Measurements from ENCODE around the gene CCDC73. TPM values are rescaled to one million over a fixed set of nuclear protein-coding genes. Genes with fewer than 3 reads are reported as not detected.

Gene CCDC73
- total RNA-seq, 1 experiment from 2014 or later, result 0.04 TPM

- Histone ChIP-seq H3K14ac (ENCODE audit: insufficient read depth, low read length) (no peak overlapping the region), H3K56ac (ENCODE audit: insufficient read length, low read depth, low read length) (no peak overlapping the region), H3K79me1 (ENCODE audit: insufficient read depth, low read depth, low read length, poor library complexity, severe bottlenecking) (no peaks in the 10 kb centered on the region), H3K79me2 (ENCODE audit: insufficient read depth, low read length) (no peaks in the 10 kb centered on the region), H3K4me1 (ENCODE audit: insufficient read depth, low read length) (no peaks in the 10 kb centered on the region), H4K20me1 (ENCODE audit: control insufficient read depth, insufficient read depth, insufficient read length) (no peaks in the 10 kb centered on the region), H2BK20ac (ENCODE audit: low read depth, low read length, poor library complexity, severe bottlenecking) (no peak overlapping the region), H2BK120ac (ENCODE audit: low read depth, low read length, poor library complexity, severe bottlenecking) (no peak overlapping the region), H3K18ac (ENCODE audit: insufficient read length, low read depth, low read length) (no peak overlapping the region), H3K27me3 (ENCODE audit: insufficient read depth, low read length) (no peaks in the 10 kb centered on the region), H4K8ac (replicated peaks; ENCODE audit: insufficient read length, low read depth, low read length) (no peak overlapping the region), H3K9ac (ENCODE audit: extremely low read depth, insufficient read length, low read length) (no peak overlapping the region), H2BK5ac (ENCODE audit: insufficient read length, low read length) (no peak overlapping the region), H3K4me2 (ENCODE audit: insufficient read depth, insufficient read length, low read length) (no peak overlapping the region), H2AK5ac (ENCODE audit: insufficient read length, low read length) (no peak overlapping the region), H4K91ac (ENCODE audit: insufficient read length, low read depth, low read length) (no peak overlapping the region), H2AFZ (ENCODE audit: low read length) (no peak overlapping the region), H4K5ac (ENCODE audit: insufficient read length, low read depth, low read length) (no peak overlapping the region), H2BK12ac (ENCODE audit: insufficient read length, low read depth, low read length) (no peak overlapping the region), H3K23ac (ENCODE audit: insufficient read length, low read depth, low read length) (no peak overlapping the region), H3K4ac (ENCODE audit: low read depth, low read length) (no peak overlapping the region), H2BK15ac (ENCODE audit: low read depth, low read length) (no peak overlapping the region), H3T11ph (ENCODE audit: low read length) (no peak overlapping the region), H3K23me2 (ENCODE audit: insufficient read length, low read depth, low read length, poor library complexity, severe bottlenecking) (no peaks in the 10 kb centered on the region), H3K9me3 (ENCODE audit: control insufficient read depth, low read depth, low read length) (no peaks in the 10 kb centered on the region), H3K27ac (ENCODE audit: insufficient read length, low read depth, low read length) (no peak overlapping the region)
- Mint-ChIP-seq H3K27me3 (ENCODE audit: low read depth) (no peaks in the 10 kb centered on the region), H3K4me3 (no peak overlapping the region), H3K36me3 (ENCODE audit: insufficient read depth in 1 of 3, low read depth in 3 of 3) (no peaks in the 10 kb centered on the region), H3K9me3 (no peaks in the 10 kb centered on the region), H3K4me1 (peaks cover 0 to 13% of the 10 kb centered on the region in 2 experiments; a peak in 2 of 4 replicates), H3K27ac (peak overlapping the region in 1 of 3 experiments; percentile 80; a peak in 1 of 7 replicates)
- no peak for TF ChIP-seq CTCF (conservative IDR thresholded peaks at IDR 0.05)
- no CpG with 5 or more reads among the region's 2 CpGs for WGBS (ENCODE audit: extremely low coverage, insufficient read length, low lambda C conversion rate)
- no peak for DNase-seq
Observed at GRCh38 chr11:32840587-32840986, 46.1 kb upstream of the CCDC73 start.
